Right atrium auricular region (tissue), 2 donors: ENCODE data around the gene ELN. TPM values are rescaled to one million over a fixed set of nuclear protein-coding genes. Genes with fewer than 3 reads are reported as not detected.
A peak's percentile ranks its signal among the peaks of the same experiment; 100 is the strongest.

Experiments
- DNase-seq: peaks from one replicate; pipeline ENCODE4 v3.0.0-alpha.2; 2019; ENCODE audit warnings: low spot score
- H3K27ac ChIP-seq, 2 donors: fragments of 200-600 bp; sonication (generic); 1 replicate in 1 of 2; 2 replicates in 1 of 2; pipeline ENCODE4 v1.5.1; 2016 to 2019
- H3K27me3 ChIP-seq, 2 donors: fragments of 200-600 bp; sonication (generic); one replicate each; pipeline versions ENCODE4 v1.5.1 to v1.6.0; 2017 to 2019
- H3K36me3 ChIP-seq: fragments of 200-600 bp; sonication (generic); one replicate; pipeline ENCODE4 v1.5.1; 2016
- H3K4me1 ChIP-seq, 2 donors: fragments of 200-600 bp; sonication (generic); one replicate each; pipeline versions ENCODE4 v1.5.1 to v1.6.0; 2017 to 2019
- H3K4me3 ChIP-seq, 2 donors: fragments of 200-600 bp; sonication (generic); 1 replicate in 1 of 2; 2 replicates in 1 of 2; pipeline ENCODE4 v1.5.1; 2017 to 2019; ENCODE audit warnings: mild to moderate bottlenecking in 1 of 2, moderate library complexity in 1 of 2
- H3K9me3 ChIP-seq, 2 donors: fragments of 200-600 bp; sonication (generic); one replicate each; pipeline ENCODE4 v1.5.1; 2019
- CTCF ChIP-seq, 2 donors: fragments of 200-600 bp; sonication (generic); IDR thresholded peaks; one replicate each; pipeline ENCODE4 v1.5.1; 2019; ENCODE audit warnings: antibody characterized with exemption in 2 of 2
- total RNA-seq, 2 donors: library from RNA; depleted of rRNA; stranded (reverse); fragments of >200 nt; gene quantifications; one replicate each; pipeline ENCODE4 v1.1.0, GENCODE V29; 2016

The ELN gene
- total RNA-seq, 2 donors from 2014 or later: 138 to 149 TPM

GRCh38 chr7:74082770-74083116, 54.8 kb downstream of the ELN start:
- Histone ChIP-seq H3K9me3 (no peaks in the 10 kb centered on the region), H3K4me3 (peak overlapping the region; percentile 35 to 85), H3K27me3 (no peaks in the 10 kb centered on the region), H3K27ac (no peak overlapping the region), H3K4me1 (peaks cover 0 to 22% of the 10 kb centered on the region in 2 donors), H3K36me3 (no peaks in the 10 kb centered on the region)
- no peak for TF ChIP-seq CTCF (IDR thresholded peaks at IDR 0.05)
- no peak for DNase-seq

GRCh38 chr7:74083117-74083876, 55.3 kb downstream of the ELN start, which contains the start of gene LIMK1:
Gene LIMK1, plus strand, starts transcription at chr7:74083804. Its CDS starts 187 bp downstream, at chr7:74083991.
- H3K4me1 ChIP-seq: peaks cover 0 to 22% of the 10 kb centered on the region in 2 donors
- H3K36me3 ChIP-seq: no peaks in the 10 kb centered on the region
- TF ChIP-seq CTCF (IDR thresholded peaks at IDR 0.05): no peak
- peak within 1 kb of the TSS; percentile 64 to 85 for H3K4me3 ChIP-seq
- H3K9me3 ChIP-seq: no peaks in the 10 kb centered on the region
- DNase-seq: no peak
- H3K27ac ChIP-seq: peak within 1 kb of the TSS in 1 of 2 donors; percentile 77
- H3K27me3 ChIP-seq: no peaks in the 10 kb centered on the region

GRCh38 chr7:74083928-74084721, 56.2 kb downstream of the ELN start:
- TF ChIP-seq CTCF (IDR thresholded peaks at IDR 0.05): no peak
- Histone ChIP-seq H3K27ac (peak overlapping the region in 1 of 2 donors; percentile 77), H3K27me3 (no peaks in the 10 kb centered on the region), H3K36me3 (no peaks in the 10 kb centered on the region), H3K4me1 (peaks cover 0 to 22% of the 10 kb centered on the region in 2 donors), H3K9me3 (no peaks in the 10 kb centered on the region), H3K4me3 (peak overlapping the region; percentile 64 to 85)
- DNase-seq: no peak

GRCh38 chr7:74084722-74085578, 57.0 kb downstream of the ELN start:
- Histone ChIP-seq H3K4me3 (peak overlapping the region; percentile 64 to 85), H3K9me3 (no peaks in the 10 kb centered on the region), H3K27me3 (no peaks in the 10 kb centered on the region), H3K4me1 (peaks cover 0 to 22% of the 10 kb centered on the region in 2 donors), H3K36me3 (no peaks in the 10 kb centered on the region), H3K27ac (peak overlapping the region in 1 of 2 donors; percentile 77)
- DNase-seq: no peak
- TF ChIP-seq CTCF (IDR thresholded peaks at IDR 0.05): no peak

GRCh38 chr7:74087791-74088453, 59.9 kb downstream of the ELN start:
- H3K36me3 ChIP-seq: no peaks in the 10 kb centered on the region
- H3K27ac ChIP-seq: no peak overlapping the region
- no peak for DNase-seq

More at GRCh38 chr7:74087791-74088453, 59.9 kb downstream of the ELN start:
- no peak for TF ChIP-seq CTCF (IDR thresholded peaks at IDR 0.05)
- no peak overlapping the region for H3K4me3 ChIP-seq
- peaks cover 0 to 30% of the 10 kb centered on the region in 2 donors for H3K4me1 ChIP-seq
- H3K27me3 ChIP-seq: no peaks in the 10 kb centered on the region
- H3K9me3 ChIP-seq: no peaks in the 10 kb centered on the region
